Occipital lobe (tissue), 2 donors: Measurements from ENCODE around the gene FAM131B. TPM values are rescaled to one million over a fixed set of nuclear protein-coding genes. Genes with fewer than 3 reads are reported as not detected.
A peak's percentile ranks its signal among the peaks of the same experiment; 100 is the strongest.

Experiments
- DNase-seq: peaks from one replicate; lab custom pipeline; 2025; lab: John Stamatoyannopoulos, UW
- total RNA-seq: library from RNA; depleted of rRNA; stranded (reverse); fragments of >200 nt; gene quantifications from one replicate; pipeline ENCODE4 v1.2.3, GENCODE V29; 2014

The FAM131B gene
- total RNA-seq, 1 donor from 2014 or later = 91.1 TPM

DNA sequence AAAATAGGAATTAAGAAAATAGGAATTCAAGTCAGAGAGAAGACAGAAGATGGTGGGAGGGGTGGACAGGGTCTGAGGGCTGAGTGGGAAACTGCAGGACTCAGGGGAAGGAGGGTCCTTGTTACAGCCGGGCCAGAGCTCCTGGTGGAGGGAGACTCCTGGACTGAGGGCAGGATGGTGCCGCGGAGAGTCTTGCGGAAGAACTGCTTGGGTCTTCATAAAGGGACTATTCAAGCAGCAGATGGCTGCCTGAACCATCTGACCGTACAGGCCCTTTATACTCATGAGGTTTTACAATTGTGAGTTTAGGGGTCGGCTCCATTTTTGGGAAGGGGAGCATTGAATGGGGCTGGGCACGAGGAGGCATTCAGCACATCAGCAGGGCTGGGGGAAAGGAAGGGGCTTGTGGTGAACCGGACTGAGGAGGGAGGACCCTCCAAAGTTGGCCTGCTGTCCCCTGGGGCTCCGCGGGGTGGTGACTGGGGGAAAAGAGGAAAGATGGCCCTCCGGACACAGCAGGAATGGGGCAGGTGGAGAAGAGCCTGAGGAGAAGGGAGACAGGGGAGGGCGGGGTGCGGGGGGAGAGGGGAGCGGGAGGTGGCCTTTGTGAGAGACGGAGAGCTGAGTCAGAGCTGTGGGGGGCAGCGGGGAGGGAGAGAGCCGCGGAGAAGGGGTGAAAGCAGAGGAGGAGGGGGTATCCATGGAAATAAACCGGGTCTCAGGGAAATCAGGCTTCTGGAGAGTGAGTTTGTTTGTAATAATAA, 1.5 kb downstream of the FAM131B start:
- DNase-seq = peak; percentile 37

- DNase-seq = no peak
Observed at GRCh38 chr7:143359771-143360353, 2.7 kb downstream of the FAM131B start.

- DNase-seq = no peak
Observed at GRCh38 chr7:143358626-143359025, 3.9 kb downstream of the FAM131B start.

DNA sequence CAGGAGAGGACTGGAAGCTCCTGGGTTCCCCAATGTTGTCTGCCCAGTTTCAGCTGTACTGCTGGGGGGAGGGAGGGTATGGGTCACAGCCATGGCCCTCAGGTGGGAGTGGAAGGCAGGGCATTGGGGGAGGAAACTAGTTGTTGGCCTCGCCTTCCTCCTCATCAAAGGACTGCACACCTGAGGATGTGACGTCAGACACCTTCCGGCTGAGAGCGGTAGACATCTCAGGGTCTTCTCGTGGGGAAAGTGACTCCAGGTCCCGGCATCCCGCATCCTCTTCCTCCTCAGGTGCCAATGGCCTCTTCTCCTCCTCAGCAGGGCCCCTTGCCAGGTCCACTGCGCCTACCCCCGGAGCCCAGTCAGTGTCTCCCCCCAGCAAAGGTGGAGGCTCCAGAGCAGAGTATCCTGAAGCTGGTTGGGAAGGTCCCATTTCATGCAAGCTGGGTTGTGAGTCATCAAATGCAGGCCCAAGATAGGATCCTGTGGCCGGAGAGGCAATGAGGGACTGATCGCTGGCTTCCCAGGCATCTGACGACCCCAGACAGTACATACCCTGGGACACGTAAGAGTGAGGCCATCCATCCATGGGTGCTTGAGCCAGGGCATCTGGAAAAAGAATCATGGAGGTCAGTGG, 6.0 kb downstream of the FAM131B start:
- no peak for DNase-seq

- DNase-seq = no peak
Observed at GRCh38 chr7:143355450-143356385, 6.8 kb downstream of the FAM131B start.

- DNase-seq = no peak
Observed at GRCh38 chr7:143354965-143355364, 7.5 kb downstream of the FAM131B start.

- no peak for DNase-seq
Observed at GRCh38 chr7:143354376-143354775, 8.1 kb downstream of the FAM131B start.

GRCh38 chr7:143352531-143353002, 9.9 kb downstream of the FAM131B start:
- no peak for DNase-seq

DNA sequence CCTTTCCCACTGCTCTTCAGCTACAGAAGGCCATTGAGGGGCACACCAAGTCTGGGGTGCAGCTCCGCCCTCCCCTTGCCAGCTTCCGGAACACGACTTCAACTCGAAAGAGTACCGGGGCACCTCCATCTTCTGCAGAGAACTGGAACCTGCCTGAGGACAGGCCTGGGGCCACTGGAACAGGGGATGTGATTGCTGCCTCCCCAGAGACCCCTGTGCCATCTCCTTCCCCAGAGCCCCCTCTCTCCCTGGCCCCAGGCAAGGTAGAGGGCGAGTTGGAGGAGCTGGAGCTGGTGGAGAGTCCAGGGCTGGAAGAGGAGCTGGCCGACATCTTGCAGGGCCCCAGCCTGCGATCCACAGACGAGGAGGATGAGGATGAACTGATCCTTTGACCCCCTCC, 10.9 kb downstream of the FAM131B start:
- DNase-seq = no peak

- peak; percentile 67 for DNase-seq
Observed at GRCh38 chr7:143351060-143351459, 11.5 kb downstream of the FAM131B start.

DNA sequence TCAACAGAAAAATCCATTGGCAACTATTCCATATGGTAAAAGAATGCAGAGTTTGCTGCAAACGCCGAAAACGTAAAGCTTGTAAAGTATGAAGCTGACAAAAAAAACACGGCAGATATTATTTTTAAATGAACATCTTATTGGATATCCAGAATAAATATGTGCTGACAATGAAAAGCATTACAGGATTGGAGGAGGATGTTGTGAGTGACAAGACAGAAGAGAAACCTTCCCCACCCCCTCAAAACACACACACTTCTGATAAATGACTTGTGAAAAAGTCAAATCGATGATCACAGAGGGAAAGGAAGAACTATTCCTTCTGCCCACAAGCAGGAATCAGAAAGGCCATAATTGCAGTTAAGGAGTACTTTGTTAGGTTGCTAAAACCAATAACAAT, 14.6 kb downstream of the FAM131B start:
- DNase-seq = no peak

DNA sequence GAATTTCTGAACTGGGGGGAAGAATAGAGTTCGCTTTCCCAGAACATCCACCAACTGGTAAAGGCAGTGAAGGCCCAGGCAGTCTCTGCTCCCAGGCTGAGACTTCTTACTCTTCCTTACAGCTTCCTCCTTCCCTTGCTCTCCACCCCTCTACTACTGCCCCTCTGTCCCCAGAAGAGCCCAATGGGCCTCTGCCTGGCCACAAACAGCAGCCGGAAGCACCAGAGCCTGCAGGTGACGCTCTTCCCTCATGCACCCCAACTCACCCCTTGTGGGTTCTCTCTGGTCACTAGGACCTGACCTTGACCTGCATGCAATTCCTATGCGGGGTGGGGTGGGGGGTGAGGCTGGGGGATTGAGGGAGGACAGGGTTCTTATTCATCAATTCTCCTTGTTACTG, 16.5 kb downstream of the FAM131B start:
- no peak for DNase-seq

GRCh38 chr7:143345428-143345900, 17.0 kb downstream of the FAM131B start:
- no peak for DNase-seq

DNA sequence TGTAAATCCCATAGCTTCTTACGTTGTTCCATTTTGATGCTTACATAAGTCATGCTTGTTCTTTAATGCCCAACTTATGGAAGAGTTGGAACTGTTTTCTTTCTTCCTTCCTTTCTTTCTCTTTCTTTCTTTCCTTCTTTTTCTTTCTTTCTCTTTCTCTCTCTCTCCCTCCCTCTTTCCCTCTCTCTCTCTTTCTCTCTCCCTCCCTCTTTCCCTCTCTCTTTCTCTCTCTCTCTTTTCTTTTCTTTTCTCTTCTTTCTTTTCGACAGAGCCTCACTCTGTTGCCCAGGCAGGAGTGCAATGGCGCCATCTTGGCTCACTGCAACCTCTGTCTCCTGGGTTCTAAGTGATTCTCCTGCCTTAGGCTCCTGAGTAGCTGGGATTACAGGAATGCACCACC, 18.9 kb downstream of the FAM131B start:
- DNase-seq = no peak

GRCh38 chr7:143341842-143342241, 20.7 kb downstream of the FAM131B start:
- no peak for DNase-seq

DNA sequence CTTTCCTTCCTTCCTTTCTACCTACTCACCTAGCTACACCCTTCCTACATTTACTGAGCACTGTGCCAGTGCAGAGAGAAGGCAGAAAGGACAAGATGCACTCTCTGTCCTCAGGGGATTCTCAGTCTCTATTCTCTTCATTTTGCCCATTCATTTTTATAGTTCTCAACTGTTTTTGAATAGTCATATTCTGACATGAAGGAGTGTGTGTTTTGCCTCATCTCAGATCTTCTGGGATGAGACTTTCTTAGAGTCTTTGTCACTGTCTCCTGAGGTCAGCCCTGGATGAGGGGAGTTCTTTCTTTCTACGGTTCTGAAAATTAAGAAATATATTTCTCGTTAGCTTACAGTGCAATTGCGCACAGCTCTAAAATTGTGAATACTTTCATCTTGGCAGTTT, 25.3 kb downstream of the FAM131B start:
- no peak for DNase-seq

DNA sequence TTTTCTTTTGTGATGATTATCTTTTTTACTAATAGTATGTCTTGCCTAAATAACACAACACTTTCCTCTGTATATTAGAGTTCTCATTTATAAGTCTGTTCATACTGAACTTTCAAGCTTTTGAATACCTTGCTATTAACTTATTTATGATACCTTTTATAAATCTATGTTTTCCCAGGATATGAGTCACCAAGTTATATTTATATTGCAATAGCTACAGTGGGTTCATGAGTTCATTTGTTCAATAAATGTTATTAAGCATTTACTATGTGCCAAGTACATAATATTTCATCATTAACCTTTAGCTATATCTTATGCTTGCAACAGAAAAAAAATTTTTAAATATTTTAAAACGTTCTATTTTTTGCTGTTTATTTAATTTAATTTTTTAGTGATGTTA, 28.3 kb downstream of the FAM131B start:
- no peak for DNase-seq

- DNase-seq = no peak
Observed at GRCh38 chr7:143331179-143331801, 31.2 kb downstream of the FAM131B start.

DNA sequence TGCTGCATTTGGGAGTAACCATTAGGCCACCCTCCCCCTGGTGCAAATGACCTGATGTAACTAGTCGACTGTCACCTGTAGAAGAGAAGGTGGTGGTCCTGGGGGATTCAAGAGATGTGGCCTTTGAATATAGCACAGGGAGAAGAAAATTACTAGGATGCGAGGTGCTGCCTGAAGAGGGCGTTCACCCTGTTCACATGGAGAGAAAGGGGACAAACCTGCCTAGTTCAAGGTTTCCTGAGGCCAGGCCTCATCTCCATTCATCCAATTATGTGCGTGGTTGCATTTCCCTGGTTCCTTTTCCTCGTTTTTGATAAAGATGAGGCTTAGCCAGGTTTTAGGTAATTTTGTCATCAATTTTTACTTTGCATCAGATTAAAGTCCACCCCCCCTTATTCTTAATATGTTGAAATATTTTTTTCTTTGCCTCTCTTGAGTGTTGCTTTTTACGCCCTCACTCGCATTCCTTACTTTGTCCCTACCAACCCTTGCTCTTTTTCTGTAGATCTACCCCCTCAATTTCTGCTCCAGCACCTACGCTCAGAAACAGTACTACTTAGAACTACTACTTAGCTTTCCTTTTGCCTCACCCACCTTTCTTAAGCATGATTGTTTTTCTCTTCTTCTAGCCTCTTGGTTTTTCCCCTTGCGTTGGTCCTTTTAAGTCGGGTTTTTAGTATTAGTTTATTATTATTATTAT, 32.9 kb downstream of the FAM131B start:
- DNase-seq = no peak

DNA sequence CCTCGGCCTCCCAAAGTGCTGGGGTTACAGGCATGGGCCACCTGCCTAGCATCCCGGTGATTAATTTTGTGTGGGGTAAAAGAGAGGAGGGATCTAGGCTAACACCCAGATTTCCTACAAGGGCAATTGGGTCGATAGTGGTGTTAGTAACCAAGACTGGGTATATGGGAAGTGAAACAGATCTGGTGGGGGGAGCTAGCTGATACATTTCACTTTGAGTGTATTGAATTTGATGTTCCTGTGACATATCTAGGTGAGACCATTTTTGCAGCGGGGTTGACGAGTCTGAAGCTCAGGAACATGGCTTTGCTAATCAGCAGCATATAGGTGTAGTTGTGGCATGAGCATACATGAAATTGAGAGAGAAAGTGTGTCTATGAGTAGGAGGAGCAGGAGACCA, 34.6 kb downstream of the FAM131B start:
- DNase-seq = no peak
